NCI-H2107 treated with DMSO at 0.1 percent for 48 hours (cell line): ENCODE data around the gene PEA15.

Experiments
- DNase-seq: peaks from one replicate; lab custom pipeline; 2025; ENCODE audit not compliant: unreplicated experiment; lab: John Stamatoyannopoulos, UW

The PEA15 gene

DNA sequence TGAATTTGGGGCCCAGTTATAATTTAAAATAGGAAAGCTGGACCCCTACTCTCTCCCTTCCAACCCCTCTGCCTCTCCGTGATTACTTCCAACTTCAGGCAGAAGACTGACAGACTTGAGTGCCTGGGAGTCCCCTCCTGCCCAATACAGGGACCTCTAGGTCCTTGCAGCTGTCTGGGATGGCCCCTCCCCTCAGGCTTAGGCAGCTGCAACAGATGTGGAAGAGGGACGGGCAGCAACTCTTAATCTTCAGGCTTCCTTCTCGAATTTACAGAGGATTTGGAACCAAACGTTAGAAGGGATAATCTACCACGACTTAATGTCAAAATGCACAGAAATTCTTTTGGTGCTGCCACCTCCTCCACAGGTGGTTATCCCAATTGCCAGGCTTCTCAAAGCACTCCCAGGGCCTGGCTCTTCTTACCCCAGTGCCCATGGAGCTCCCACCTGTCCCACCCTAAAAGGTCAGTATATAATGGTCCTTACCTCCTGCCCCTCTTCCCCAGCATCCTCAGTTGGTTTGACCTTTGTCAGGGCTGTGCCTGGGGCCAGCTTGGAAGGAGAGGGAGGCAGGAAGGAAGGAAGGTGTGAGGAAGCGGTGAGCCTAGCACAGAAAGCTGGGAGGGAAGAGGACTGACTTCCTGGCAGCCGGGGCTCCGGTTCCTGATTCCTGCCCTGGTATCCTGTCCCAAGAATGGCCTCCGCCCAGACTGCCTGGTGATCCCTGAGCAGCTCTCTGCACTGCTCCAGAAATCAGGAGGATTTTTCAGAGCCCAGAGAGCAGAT, 2.8 kb downstream of the PEA15 start:
- no peak for DNase-seq

DNA sequence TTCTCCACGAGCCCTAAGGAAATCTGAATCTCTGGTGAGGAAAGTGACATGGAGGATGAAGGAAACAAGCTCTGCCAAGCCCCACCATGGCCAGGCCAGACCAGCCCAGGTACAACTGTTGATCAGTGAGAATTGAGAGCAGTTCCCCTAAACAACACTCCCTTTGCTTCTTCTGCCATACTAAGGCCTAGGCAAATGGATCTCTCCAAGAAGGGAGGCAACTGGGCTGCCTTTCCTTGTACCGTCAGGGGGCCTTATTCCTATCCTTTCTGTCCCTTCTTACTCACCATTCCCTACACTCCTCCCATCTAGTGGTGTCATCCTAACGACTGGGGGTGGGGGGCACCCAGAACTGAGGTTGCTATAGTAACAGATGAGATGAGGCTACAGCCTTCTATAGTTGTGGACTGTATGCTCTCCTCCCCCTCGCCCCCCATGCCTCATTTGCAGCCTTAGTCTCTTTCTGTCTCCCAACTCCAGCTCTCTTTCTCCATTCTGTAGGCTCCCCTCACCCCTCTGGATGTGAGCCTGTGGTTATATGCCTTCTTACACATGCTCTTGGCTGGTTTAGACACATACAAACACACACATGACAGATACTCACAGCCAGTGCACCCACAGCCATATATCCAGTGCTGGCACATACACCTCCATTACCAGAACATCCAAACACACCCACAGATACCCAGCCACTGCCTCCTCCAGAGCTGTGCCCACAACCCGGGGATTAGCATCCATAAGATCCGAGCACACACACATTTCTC, 3.6 kb downstream of the PEA15 start:
- DNase-seq, result no peak

DNA sequence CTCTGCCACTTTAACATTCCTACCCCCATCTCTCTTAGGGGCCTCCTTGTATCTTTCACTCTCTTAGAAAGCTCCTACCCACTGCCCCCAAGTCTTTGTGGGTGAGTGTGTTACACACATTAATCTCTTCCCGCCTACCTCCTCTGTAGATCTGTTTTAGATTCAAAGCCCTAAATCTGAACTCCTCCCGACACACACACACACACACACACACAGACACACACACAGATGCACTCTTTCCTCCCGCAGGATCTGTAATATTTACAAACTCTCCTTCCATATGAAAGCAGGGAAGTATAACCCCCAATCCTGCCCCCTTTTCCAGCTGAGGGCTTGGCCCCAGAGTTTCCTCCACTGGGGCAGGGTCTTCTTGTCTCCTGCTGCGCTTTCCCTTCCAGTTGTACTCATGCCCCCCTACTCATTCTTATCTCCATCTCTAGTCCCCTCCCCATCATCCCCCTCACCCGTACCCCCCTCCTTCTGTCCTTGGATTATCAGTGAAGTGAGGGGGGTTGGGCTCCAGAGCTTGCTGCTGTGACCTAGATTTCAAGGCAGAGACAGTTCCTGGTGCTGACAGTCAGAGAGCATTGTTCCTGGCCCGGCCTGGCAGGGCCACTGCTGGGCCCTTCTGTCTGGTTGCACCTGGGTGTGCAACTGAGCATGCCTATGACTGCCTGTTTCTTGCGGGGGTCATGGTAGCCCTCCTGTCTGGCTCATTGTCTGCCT, 4.3 kb downstream of the PEA15 start:
- DNase-seq, result no peak

- no peak for DNase-seq
Observed at GRCh38 chr1:160210561-160210960, 5.4 kb downstream of the PEA15 start.

DNA sequence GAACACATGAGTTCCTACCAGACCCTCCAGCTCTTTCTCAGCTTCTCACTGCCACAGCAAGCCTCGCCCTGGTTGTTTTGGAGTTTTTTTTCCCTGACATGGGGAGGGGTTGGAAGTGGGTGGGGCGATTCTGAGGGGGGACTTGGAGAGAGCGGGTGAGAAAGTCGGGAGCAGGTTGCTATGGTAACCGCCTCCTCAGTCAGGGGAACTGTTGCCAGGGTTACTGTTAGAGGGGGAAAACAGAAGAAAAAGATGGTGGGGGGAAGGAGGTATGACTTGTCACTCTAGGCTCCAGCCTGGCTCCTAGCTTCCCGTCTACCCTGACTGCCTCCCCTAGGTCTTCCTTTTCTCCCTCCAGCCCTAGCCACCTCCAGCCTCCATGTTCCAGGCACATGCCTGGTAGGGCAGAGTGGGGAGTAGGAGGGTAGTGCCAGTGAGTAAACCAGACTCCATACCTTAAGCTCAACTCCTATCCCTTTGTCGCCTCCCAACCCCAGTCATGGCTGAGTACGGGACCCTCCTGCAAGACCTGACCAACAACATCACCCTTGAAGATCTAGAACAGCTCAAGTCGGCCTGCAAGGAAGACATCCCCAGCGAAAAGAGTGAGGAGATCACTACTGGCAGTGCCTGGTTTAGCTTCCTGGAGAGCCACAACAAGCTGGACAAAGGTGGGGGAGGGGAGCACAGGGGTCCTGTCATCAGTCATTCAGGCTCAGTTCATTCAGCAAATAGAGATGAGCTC, 6.0 kb downstream of the PEA15 start:
- no peak for DNase-seq

DNA sequence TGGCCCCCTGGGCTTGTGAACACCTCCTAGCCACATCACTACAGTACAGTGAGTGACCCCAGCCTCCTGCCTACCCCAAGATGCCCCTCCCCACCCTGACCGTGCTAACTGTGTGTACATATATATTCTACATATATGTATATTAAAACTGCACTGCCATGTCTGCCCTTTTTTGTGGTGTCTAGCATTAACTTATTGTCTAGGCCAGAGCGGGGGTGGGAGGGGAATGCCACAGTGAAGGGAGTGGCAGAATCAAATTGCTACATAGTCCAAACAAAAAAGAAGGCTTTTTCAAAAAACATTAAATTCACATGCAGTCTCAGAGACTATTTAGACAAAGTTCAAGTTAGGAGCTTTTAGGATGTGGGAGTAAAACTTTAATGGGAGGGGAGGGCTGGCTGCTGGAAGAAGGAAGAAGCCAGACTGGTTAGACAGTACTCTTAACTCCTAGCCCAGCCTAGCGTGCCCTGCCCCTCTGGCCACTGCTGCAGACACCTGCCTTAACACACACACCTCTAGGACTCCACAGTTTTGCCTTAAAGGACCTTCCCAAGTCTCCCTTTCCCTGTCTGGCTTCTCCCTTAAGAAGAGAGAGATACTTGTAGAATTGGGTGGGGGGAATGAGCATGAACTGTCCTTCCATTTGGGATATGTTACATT, 9.4 kb downstream of the PEA15 start:
- DNase-seq, result no peak

GRCh38 chr1:160216301-160216700, 11.1 kb downstream of the PEA15 start:
- no peak for DNase-seq

DNA sequence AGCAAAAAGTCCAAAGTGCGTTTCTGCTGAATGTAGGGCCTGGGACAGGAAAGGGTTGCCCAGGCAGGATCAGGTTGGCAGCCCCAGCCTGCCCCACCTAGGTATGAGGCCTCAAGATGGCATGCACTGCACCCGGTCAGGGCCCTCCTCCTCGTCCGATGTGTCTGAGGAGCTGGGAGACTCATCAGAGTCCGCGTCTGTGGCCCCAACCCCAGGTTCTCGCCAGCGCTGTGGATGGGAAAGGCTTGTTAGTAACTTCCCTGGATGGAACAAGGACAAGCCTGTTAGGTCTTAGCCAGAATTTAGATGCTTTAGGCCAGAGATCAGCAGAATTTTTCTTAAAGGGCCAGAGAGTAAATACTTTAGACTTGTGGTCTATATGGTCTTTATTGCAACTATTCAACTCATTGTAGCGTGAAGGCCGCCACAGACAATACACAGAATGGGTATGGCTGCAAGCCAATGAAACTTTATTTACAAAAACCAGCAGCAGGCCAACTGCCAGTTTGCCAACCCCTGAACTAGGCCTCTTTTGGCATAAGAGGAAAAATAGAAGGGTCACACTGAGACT, 12.4 kb downstream of the PEA15 start:
- no peak for DNase-seq

DNA sequence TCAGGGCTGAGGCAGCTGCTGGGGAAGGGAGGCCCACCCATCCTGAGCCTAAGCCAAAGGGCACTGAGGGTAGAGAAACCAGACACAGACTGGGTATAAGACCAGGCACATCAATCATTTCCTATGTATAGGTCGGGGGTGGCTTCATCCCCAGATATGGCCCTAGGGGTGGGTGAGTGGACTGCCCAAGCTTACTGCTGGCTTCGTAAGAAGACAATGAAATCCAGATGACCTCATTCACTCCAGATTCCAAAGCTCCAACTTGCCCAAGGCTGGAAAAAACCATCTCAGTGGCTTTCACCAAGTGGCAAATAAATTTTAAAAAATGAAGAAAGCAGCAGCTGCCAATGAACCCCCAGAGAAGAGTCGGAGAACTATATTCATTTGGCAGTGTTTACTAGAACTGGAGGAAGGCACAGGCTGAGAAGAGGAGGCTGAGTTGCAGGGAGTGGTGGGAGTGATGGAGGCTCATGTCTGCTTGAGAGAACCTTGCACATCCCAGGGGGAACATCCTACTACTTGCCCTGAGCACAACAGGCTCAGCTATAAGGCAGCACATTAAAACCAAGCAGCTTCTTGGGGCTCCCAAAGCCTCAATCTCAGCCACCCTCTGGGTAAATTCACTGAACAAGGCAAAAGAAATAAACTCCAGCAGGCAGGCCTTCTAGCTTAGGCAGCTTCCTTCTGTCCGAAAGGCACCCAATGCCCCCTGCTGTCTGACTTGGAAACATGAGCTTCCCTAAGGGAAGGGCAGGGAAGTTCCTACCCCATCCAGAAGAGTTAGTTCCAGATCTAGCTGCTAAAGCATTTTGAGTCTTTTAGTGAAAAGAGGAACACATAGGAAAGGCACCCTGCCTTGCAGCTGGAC, 14.1 kb downstream of the PEA15 start:
- DNase-seq, result peak; percentile 50

DNA sequence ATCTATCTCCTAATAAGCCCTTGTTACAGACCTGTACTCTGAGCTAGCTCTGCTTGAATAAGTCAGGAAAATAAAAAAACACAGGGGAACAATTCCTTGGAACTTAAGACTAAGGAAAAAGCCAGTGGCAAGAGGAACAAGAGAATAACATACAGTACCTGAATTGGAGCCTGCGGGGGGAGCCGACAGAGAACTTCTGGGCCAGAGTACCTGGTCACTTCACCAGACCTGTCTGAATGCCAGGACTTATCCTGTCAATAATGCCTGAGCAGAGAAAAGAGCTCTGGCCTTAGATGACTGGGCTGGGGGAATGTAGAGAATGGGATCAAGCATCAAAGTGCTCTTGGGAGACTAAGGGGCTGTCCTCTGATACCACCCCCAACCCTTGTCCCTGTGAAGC, 15.1 kb downstream of the PEA15 start:
- DNase-seq, result no peak

DNA sequence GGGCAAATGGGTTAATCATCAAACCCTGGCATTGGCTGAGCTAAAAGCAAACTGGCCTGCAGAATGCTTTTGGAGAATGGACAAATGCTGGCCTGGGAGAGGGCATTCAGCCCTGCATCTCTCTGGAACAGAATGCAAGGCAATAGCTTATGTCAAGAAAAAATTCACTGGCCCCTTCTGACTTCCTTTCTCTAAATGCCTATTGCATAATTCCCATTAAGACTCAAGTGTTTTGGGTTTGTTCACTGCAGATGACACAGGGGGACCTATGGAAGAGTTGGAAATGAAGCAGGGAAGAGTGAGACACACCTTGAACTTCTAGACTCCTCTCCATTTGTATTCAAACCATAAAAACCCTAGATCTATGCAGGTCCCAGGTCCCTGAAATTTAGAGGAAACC, 15.9 kb downstream of the PEA15 start:
- DNase-seq, result no peak

GRCh38 chr1:160222546-160222945, 17.4 kb downstream of the PEA15 start:
- no peak for DNase-seq

DNA sequence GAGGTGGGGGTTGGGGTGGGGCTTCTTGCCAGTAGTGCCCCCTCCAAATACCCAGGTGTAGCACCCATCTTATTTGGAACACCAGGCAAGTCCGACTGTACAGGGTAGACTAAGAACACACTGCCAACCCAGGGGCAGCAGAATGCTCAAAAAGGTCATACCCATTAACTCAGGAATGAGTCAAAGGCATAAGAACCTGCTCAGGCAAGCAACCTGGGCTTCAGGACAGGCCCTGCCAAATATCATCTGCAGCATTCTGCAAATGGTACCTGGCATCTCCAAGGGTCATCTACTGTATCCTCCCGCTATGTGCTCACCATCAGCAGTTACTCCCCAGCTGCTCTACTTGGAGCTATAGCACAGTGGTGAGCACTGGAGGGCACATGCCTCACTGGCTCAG, 19.4 kb downstream of the PEA15 start:
- DNase-seq, result no peak

DNA sequence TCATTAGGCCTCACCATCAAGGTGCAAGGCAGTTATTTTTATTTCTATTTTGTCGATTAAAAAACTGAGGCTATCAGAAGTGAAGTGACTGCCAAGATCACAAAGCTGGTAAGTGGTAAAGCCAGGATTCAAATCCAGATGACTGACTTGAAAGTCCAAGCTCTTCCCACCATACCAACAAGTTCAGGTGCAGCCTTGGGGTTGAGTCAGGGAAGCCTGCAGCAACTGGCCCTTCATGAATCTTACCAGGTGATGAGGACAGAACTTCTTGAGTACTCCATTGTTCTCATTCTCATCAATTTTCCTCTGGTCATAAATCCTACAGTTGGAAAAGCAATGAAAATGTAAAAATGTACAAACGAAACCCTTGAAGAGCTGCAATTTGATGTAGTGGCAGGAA, 20.2 kb downstream of the PEA15 start:
- no peak for DNase-seq

DNA sequence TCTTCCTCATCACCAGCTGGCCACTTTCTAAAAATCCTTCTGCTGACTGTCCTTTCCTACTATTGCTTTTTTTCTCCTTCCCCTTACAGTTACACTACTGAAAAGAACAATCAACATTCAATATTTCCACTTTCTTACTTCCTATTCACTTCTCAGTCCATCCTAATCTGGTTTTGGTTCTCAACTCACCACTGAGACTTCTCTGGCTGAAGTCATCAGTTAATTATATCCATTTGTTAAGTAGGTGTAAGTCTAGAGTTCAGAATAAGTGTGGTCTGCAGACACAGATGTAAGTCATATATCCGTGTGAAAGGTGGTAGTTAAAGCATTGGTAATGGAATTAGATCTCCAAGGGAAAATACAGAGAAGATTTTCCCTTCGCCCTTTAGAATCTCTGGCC, 21.4 kb downstream of the PEA15 start:
- DNase-seq, result no peak

DNA sequence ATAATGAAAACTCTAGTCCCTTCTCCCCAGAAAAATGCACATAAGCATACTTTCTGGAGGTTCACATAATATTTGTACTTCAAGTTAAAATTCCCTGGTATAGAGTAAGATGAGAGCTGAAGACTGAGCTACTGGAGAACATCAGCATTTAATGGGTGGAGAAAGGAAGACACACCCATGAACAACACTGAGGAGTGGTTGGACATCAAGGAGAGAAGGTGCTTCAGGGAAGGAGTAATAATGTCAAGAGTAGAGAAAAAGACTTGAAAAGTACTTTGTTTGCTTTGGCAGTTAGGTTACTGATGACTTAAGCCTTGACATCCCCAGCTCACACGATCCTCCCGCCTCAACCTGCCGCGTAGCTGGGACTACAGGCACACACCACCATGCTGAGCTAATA, 21.9 kb downstream of the PEA15 start:
- no peak for DNase-seq

- no peak for DNase-seq
Observed at GRCh38 chr1:160227561-160227960, 22.4 kb downstream of the PEA15 start.

DNA sequence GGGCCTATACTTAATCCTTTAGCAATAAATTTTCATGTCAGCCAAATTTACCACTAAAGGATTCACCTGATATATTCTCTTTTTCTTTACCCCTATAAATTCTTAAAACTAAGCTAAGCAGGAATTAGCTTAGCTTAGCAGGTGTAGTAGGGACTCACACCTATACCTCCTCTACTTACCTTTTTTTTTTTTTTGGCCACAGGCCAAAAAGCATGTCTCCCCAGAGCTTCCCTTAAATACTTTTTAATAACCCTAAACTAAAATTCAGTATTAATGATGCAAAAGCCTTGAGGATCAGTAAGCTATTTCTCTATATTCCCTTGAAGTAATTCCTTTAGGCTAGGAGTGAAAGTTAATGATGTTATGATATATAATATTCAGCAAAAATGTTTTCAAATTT, 23.2 kb downstream of the PEA15 start:
- no peak for DNase-seq

GRCh38 chr1:160232911-160233310, 27.7 kb downstream of the PEA15 start:
- no peak for DNase-seq
